A549 (cell line): ENCODE data around the gene UQCC3. TPM values are rescaled to one million over a fixed set of nuclear protein-coding genes. Genes with fewer than 3 reads are reported as not detected.

Experiments
- ATAC-seq, 2 experiments: fragments of 200-7000 bp in 1 of 2; fragments of >200 bp in 1 of 2; cut with Nextera tagmentation in 1 of 2; cut with Tn5 transposase in 1 of 2; 3 replicates each; pipeline versions ENCODE4 v1.8.0 to v1.9.1; 2018 to 2020; ENCODE audit warnings: mild to moderate bottlenecking in 1 of 2, moderate library complexity in 1 of 2
- CTCF ChIA-PET: fragments of 300-600 bp; sonication (Branson Sonifier 250); formaldehyde crosslinking; extraction: SDS; loops from one replicate; lab custom pipeline; 2021; ENCODE audit warnings: antibody characterized with exemption, inconsistent platforms; lab: Yijun Ruan, JAX
- POLR2A ChIA-PET: fragments of 350-600 bp; formaldehyde crosslinking; extraction: SDS; loops from one replicate; lab custom pipeline; 2021; ENCODE audit warnings: antibody characterized with exemption, inconsistent platforms; lab: Yijun Ruan, JAX
- DNase-seq, 2 experiments: peaks; one replicate each; pipeline versions ENCODE4 v3.0.0 to v3.0.0-alpha.2; 2011 to 2016; ENCODE audit warnings: low read depth in 1 of 2, low spot score in 1 of 2
- FAIRE-seq: peaks from 2 replicates; lab custom pipeline; 2011; peaks lifted over from hg19 to GRCh38; lab: Jason Lieb, UNC
- H3K27ac ChIP-seq, 2 experiments: fragments of >200 bp; sonication (Bioruptor Twin); formaldehyde crosslinking; 3 replicates each; pipeline ENCODE4 v1.5.1; 2016 to 2017
- H3K4me1 ChIP-seq: fragments of >200 bp; sonication (Bioruptor Twin); formaldehyde crosslinking; 3 replicates; pipeline ENCODE4 v1.6.1; 2016
- H3K4me2 ChIP-seq: fragments of >200 bp; sonication (Bioruptor Twin); formaldehyde crosslinking; 3 replicates; pipeline ENCODE4 v1.6.1; 2016
- H3K4me3 ChIP-seq: fragments of >200 bp; sonication (Bioruptor Twin); formaldehyde crosslinking; 3 replicates; pipeline ENCODE4 v1.5.1; 2016
- H3K9me3 ChIP-seq: fragments of >200 bp; sonication (Bioruptor Twin); formaldehyde crosslinking; 3 replicates; pipeline ENCODE4 v1.6.1; 2016
- ATOH8 ChIP-seq: fragments of 250-450 bp; sonication (Bioruptor Pico); IDR thresholded peaks from 2 replicates; pipeline ENCODE4 v1.5.0; 2020; ENCODE audit warnings: low read depth, mild to moderate bottlenecking, moderate library complexity
- CEBPB ChIP-seq, 2 experiments: fragments of >200 bp in 1 of 2; sonication (Bioruptor Twin) in 1 of 2; formaldehyde crosslinking in 1 of 2; IDR thresholded peaks; 2 replicates each; pipeline ENCODE4 v1.6.1; 2012 to 2016
- CHD4 ChIP-seq: fragments of 200-600 bp; sonication (generic); IDR thresholded peaks from 2 replicates; pipeline ENCODE4 v1.6.1; 2016; ENCODE audit warnings: antibody characterized with exemption, mild to moderate bottlenecking, borderline replicate concordance
- E2F6 ChIP-seq: IDR thresholded peaks from 2 replicates; pipeline ENCODE4 v1.6.1; 2012; ENCODE audit warnings: low read depth, borderline replicate concordance
- EHF ChIP-seq: fragments of 250-450 bp; sonication (Bioruptor Pico); IDR thresholded peaks from 2 replicates; pipeline ENCODE4 v1.5.0; 2020; ENCODE audit warnings: mild to moderate bottlenecking
- HES2 ChIP-seq: fragments of >200 bp; sonication (Bioruptor Twin); formaldehyde crosslinking; IDR thresholded peaks from 2 replicates; pipeline ENCODE4 v1.6.1; 2016
- HEYL ChIP-seq: fragments of 250-450 bp; sonication (Bioruptor Pico); IDR thresholded peaks from 2 replicates; pipeline ENCODE4 v1.8.0; 2021; ENCODE audit warnings: mild to moderate bottlenecking, moderate library complexity
- HOXA7 ChIP-seq: fragments of 250-450 bp; sonication (Bioruptor Pico); IDR thresholded peaks from 2 replicates; pipeline ENCODE4 v1.5.0; 2020; ENCODE audit warnings: mild to moderate bottlenecking, moderate library complexity
- KDM5A ChIP-seq: fragments of 200-600 bp; sonication (generic); IDR thresholded peaks from 2 replicates; pipeline ENCODE4 v1.6.1; 2016; ENCODE audit warnings: antibody characterized with exemption, mild to moderate bottlenecking
- MAZ ChIP-seq: fragments of 150-350 bp; IDR thresholded peaks from 2 replicates; pipeline ENCODE4 v1.6.1; 2014; ENCODE audit warnings: antibody characterized with exemption, low read depth, low read length, borderline replicate concordance
- MYC ChIP-seq: IDR thresholded peaks from 2 replicates; pipeline ENCODE4 v1.6.1; 2012; ENCODE audit warnings: mild to moderate bottlenecking, inconsistent platforms, low read length, improper control_type of control experiment, borderline replicate concordance
- PHF8 ChIP-seq: fragments of 200-600 bp; sonication (generic); IDR thresholded peaks from 2 replicates; pipeline ENCODE4 v1.6.1; 2016; ENCODE audit warnings: low read depth, mild to moderate bottlenecking, antibody characterized with exemption, moderate library complexity, borderline replicate concordance
- POLR2A ChIP-seq: IDR thresholded peaks from 2 replicates; pipeline ENCODE4 v1.6.1; 2012; ENCODE audit warnings: mild to moderate bottlenecking, low read length
- RAD21 ChIP-seq, 2 experiments: fragments of >200 bp in 1 of 2; sonication (Bioruptor Twin) in 1 of 2; formaldehyde crosslinking in 1 of 2; IDR thresholded peaks in 1 of 2; conservative IDR thresholded peaks in 1 of 2; 2 replicates in 1 of 2; 3 replicates in 1 of 2; pipeline ENCODE4 v1.6.1; 2012 to 2018; ENCODE audit warnings: inconsistent platforms in 1 of 2
- REST ChIP-seq: fragments of 200-600 bp; sonication (generic); IDR thresholded peaks from 2 replicates; pipeline ENCODE4 v1.6.1; 2016; ENCODE audit warnings: antibody characterized with exemption, mild to moderate bottlenecking, moderate library complexity
- RNF2 ChIP-seq: fragments of 200-600 bp; sonication (generic); IDR thresholded peaks from 2 replicates; pipeline ENCODE4 v1.6.1; 2016; ENCODE audit warnings: low read depth, mild to moderate bottlenecking, antibody characterized with exemption, moderate library complexity, borderline replicate concordance
- USF2 ChIP-seq: fragments of 450-650 bp; IDR thresholded peaks from 2 replicates; pipeline ENCODE4 v1.6.1; 2014; ENCODE audit warnings: antibody characterized with exemption
- ZC3H11A ChIP-seq: fragments of 450-650 bp; IDR thresholded peaks from 2 replicates; pipeline ENCODE4 v1.6.1; 2014; ENCODE audit warnings: antibody characterized with exemption, mild to moderate bottlenecking
- WGBS: methylation state at CpG from one replicate; pipeline ENCODE4 v1.1.6; 2017; ENCODE audit errors: missing lambda C conversion rate; 5-methylcytosine and 5-hydroxymethylcytosine counted together
- polyA plus RNA-seq, 4 experiments: library from polyadenylated mRNA; depleted of rRNA in 3 of 4; stranded (reverse); fragments of >200 nt; fragmentation: RNase III in 1 of 4; extraction: RNeasy Plus Mini Kit Qiagen cat#74134 plus additional on column Dnase treatment in 1 of 4; gene quantifications; 2 replicates in 3 of 4; 3 replicates in 1 of 4; pipeline ENCODE4 v1.2.3, GENCODE V29; 2011 to 2017

The UQCC3 gene
- polyA plus RNA-seq, 2 of the 4 experiments (the other 2 are of a cell fraction), result 20.2 to 27.8 TPM

- H3K9me3 ChIP-seq, result no peaks in the 10 kb centered on the region
- ChIA-PET CTCF (interaction anchor here (0.9 to 2.2 kb wide), 8 partner anchors 11 to 222 kb away, joined by 3 to 15 read pairs (median 3); partner anchors contain the start of genes C11orf98, CSKMT, EML3 and ROM1), POLR2A (interaction anchor here (0.6 to 3.2 kb wide), 11 partner anchors 13 to 107 kb away, joined by 3 to 35 read pairs (median 6); partner anchors contain the start of genes B3GAT3, C11orf98, CSKMT and HNRNPUL2)
- 67% methylated on average over 30 of the region's 32 CpGs for WGBS
- no peak for DNase-seq
- TF ChIP-seq E2F6 (no peak), POLR2A (no peak), USF2 (no peak), ATOH8 (CRISPR knock-in tag) (no peak), MAZ (no peak)
- H3K4me3 ChIP-seq, result no peak overlapping the region
- H3K4me1 ChIP-seq, result peaks cover 18% of the 10 kb centered on the region
- peak; percentile 57 for ATAC-seq
- no peak overlapping the region for H3K27ac ChIP-seq
- no peak for FAIRE-seq
- peak overlapping the region; percentile 56 for H3K4me2 ChIP-seq
Observed at GRCh38 chr11:62646825-62647608, 24.5 kb upstream of the UQCC3 start.

- TF ChIP-seq MYC (no peak), CHD4 (no peak), HEYL (no peak), KDM5A (no peak), HOXA7 (CRISPR knock-in tag) (no peak), EHF (CRISPR knock-in tag) (no peak), RNF2 (no peak)
- ChIA-PET POLR2A (interaction anchor here (1.2 to 3.2 kb wide), 3 partner anchors 18 to 80 kb away, joined by 4 to 21 read pairs (median 5); partner anchors contain the start of genes C11orf98, CSKMT, HNRNPUL2 and TUT1), CTCF (interaction anchor here (0.7 to 2.2 kb wide), 8 partner anchors 10 to 223 kb away, joined by 3 to 15 read pairs (median 3); partner anchors contain the start of genes B3GAT3, C11orf98, CSKMT and EML3)
- DNase-seq, result no peak
- no peak for FAIRE-seq
- Histone ChIP-seq H3K4me1 (peaks cover 22% of the 10 kb centered on the region), H3K9me3 (no peaks in the 10 kb centered on the region), H3K27ac (no peak overlapping the region), H3K4me2 (no peak overlapping the region), H3K4me3 (no peak overlapping the region)
- no peak for ATAC-seq
- 63% methylated on average over 6 of the region's 6 CpGs for WGBS
Observed at GRCh38 chr11:62647609-62648005, 23.9 kb upstream of the UQCC3 start.

GRCh38 chr11:62648185-62648966, 23.1 kb upstream of the UQCC3 start:
- H3K4me2 ChIP-seq, result no peak overlapping the region
- ChIA-PET POLR2A (interaction anchor here (1.2 to 3.2 kb wide), 3 partner anchors 17 to 79 kb away, joined by 4 to 21 read pairs (median 5); partner anchors contain the start of genes C11orf98, CSKMT, HNRNPUL2 and TUT1), CTCF (interaction anchor here (0.6 to 2.2 kb wide), 10 partner anchors 9 to 224 kb away, joined by 3 to 15 read pairs (median 3); partner anchors contain the start of genes B3GAT3, EML3 and ROM1)
- 93% methylated on average over 19 of the region's 24 CpGs for WGBS
- no peak for DNase-seq
- no peak overlapping the region for H3K4me3 ChIP-seq
- peaks cover 22% of the 10 kb centered on the region for H3K4me1 ChIP-seq
- no peak for TF ChIP-seq KDM5A
- no peak for TF ChIP-seq REST
- TF ChIP-seq PHF8, result no peak
- no peak for TF ChIP-seq RAD21 (conservative IDR thresholded peaks at IDR 0.05 in 1 of 2, IDR thresholded peaks at IDR 0.05 in 1 of 2)
- no peak for TF ChIP-seq POLR2A
- TF ChIP-seq ZC3H11A, result no peak
- TF ChIP-seq MAZ, result no peak
- TF ChIP-seq CEBPB (IDR thresholded peaks at IDR 0.05), result no peak
- no peak for TF ChIP-seq HES2
- FAIRE-seq, result no peak
- H3K27ac ChIP-seq, result no peak overlapping the region
- ATAC-seq, result no peak
- H3K9me3 ChIP-seq, result no peaks in the 10 kb centered on the region
